ENCODE measurements around the gene HACD2. TPM values are rescaled to one million over a fixed set of nuclear protein-coding genes. Genes with fewer than 3 reads are reported as not detected.

HACD2 gene
- total RNA-seq, 4 donors from 2014 or later = 50.9 to 72.9 (median 58.4) TPM

- TF ChIP-seq CTCF (IDR thresholded peaks at IDR 0.05; ENCODE audit: low read depth) = no peak
These were observed 38.6 kb downstream of the HACD2 start for GRCh38 chr3:123546133-123546755.

GRCh38 chr3:123543950-123544349 is 40.9 kb downstream of the HACD2 start:
- TF ChIP-seq CTCF (IDR thresholded peaks at IDR 0.05; ENCODE audit: low read depth) = no peak

GRCh38 chr3:123540285-123540684 is 44.6 kb downstream of the HACD2 start:
- TF ChIP-seq CTCF (IDR thresholded peaks at IDR 0.05; ENCODE audit: low read depth) = no peak

- no peak for TF ChIP-seq CTCF (IDR thresholded peaks at IDR 0.05; ENCODE audit: low read depth)
These were observed 48.5 kb downstream of the HACD2 start for GRCh38 chr3:123536153-123536895.

GRCh38 chr3:123535580-123535979 is 49.3 kb downstream of the HACD2 start:
- TF ChIP-seq CTCF (IDR thresholded peaks at IDR 0.05; ENCODE audit: low read depth) = no peak

GRCh38 chr3:123534264-123534663 is 50.6 kb downstream of the HACD2 start:
- TF ChIP-seq CTCF (IDR thresholded peaks at IDR 0.05; ENCODE audit: low read depth) = no peak

GRCh38 chr3:123533554-123534159 is 51.2 kb downstream of the HACD2 start:
- TF ChIP-seq CTCF (IDR thresholded peaks at IDR 0.05; ENCODE audit: low read depth) = no peak

Measured in subcutaneous adipose tissue (tissue), 4 donors.